NCI-H2029 (cell line): ENCODE measurements around the gene E2F1.

Source experiments
- DNase-seq: peaks from one replicate; lab custom pipeline; 2025; lab: John Stamatoyannopoulos, UW

E2F1 gene

DNA sequence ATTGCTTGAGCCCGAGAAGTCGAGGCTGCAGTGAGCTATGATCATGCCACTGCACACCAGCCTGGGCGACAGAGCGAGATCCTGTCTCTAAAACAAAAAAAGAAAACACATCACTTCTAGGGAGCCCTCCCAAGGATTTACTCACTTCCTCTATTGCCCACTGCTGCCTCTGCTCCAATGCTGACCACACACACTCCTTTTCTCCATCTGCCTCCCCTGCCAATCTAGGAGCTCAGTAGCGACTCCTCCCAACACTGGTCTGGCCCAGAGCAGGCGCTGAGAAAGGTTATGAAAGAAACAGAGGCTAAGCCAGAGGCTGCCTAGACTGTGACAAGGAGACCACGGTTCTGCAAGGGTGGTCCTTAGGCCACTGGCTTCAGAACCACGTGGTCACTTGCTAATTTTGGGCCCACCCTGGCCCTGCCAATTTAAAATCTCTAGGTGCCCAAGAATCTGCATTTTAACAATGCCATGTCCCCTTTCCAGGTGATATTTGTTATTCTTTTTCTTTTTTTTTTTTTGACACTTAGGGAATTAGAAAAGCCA is 1.3 kb upstream of the E2F1 start:
- no peak for DNase-seq

DNA sequence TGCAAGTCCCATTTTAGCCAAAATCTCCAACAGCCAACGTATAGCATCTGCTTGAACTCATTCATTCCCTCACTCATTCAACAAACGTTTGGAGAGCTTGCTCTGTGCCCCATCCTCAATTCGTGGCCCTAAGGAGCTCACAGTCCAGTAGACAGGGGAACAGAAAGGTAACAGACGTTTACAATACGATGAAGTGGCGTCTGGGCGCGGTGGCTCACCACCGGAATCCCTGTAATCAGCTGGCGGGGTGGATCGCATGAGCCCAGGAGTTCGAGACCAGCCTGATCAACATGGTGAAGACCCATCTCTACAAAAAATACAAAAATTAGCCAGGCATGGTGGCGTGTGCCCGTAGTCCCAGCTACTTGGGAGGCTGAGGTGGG is 790 bp upstream of the E2F1 start:
- no peak for DNase-seq

DNA sequence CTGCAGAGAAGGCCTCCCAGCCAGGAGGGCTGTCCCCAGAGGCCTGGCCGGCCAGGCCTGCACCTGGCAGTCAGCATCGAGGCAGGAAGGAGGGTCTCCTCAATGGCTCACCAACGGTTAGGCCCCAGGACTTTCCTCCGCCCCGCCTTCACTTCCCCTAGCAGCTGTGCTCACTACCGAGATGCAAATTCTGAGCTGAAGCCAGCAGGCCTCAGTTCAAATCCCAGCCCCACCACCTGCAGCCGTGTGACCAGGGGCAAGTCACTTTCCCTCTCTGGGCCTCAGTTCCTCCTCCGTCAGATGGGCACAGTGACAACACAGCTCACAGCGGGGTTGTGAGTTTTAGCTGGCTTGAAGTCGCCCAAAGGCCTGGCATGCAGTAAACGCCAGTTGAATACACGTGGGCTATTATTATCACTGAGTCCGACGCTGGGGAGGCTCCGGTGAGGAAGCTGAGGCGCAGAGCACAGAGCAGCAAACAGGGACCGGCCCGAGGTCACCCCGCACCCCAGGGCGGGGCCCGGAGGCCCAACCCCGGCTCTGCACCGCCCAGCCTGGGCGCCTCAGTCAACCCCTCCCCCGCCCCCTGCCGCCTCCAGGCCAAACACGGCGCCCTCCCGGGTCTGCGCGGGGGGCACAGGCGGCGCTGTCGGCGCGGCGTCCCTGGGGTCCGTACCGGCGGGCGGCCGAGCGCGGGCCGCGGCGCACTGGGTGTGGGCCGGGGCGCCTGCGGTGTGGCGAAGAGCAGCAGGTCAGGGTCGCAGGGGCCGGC is 671 bp downstream of the E2F1 start:
- no peak for DNase-seq

DNA sequence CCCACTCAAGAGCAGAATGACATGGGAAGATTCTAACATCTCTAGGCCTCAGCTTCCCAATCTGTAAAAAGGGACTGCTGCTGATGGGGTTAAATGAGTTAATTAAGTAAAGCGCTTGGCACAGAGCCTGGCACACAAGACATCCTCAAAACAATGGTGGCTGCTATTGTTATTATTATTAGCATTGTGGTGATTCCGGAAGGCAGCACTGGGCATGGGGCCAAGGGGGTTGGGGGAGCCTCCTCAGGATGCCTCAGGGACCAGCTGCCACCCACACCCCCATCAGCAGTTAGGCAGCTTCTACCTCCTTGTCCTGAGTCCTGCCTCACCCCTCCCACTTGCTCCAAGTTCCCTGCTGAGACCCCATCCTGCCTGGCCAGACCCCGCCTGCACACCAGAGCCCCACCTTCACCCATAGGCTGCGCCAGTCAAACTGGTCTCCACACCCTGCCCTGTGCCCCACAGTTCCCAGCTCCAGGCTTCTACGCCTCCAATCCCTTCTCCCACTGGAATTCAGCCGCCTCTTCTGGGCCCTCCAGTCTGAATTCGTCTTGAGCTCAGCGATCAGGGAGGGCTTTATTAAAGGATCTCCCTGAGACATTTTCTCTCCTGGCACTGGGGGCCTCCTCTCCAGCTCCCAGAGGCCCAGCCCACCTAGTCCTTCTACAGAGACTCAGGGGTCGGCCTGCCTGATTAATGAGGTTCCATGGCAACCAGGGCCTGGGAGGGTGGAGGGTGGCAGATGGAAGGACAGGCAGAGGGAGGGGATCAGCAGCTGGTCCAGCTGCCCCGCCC is 1.5 kb downstream of the E2F1 start:
- no peak for DNase-seq

DNA sequence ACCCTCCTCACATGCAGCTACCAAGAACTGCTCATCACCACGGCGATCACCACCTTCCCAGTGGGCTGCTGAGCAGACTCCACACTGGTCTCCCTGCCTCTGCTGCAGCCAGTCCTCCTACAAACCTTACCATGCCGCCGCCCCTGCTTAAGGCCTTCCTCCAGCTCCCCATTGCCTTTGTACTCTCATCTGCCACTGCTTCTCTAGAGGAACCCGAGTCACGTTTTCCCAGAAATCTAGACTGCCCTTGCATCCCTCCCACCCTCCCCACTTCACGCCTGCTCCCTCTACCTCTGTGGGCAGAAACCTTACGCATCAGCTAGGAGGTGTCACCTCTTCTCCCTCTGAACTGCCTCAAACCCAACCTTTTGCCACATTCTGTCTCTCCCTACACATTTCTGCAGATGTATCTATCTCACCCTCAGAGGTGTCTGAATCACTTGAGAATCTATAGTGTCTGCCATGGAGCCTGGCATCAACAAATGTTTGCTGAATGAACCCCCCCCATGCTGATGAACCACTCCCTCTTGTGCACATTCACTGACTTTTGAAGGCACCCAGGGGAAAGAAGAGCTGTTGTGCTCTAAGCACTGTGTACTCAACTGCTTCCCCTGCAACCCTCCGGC is 4.3 kb downstream of the E2F1 start:
- no peak for DNase-seq

DNA sequence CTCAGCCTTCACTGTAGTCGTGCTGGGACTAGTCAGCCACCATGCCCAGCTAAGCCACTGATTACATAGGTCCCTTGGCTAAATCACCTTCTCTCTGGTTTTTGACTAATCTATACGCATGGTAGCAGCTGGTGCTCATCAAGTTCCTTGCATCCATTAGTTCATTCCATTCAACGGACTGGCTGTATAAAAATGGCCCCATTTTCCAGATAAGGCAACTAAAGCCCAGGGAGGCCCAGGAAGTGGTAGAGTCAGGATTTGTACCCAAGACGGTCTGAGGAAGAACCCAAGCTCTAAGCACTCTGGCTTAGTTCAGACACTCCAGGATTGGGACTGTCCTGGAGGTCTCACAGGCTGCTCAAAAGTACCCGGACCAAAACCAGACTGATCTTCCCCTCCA is 4.9 kb downstream of the E2F1 start:
- DNase-seq = no peak

DNA sequence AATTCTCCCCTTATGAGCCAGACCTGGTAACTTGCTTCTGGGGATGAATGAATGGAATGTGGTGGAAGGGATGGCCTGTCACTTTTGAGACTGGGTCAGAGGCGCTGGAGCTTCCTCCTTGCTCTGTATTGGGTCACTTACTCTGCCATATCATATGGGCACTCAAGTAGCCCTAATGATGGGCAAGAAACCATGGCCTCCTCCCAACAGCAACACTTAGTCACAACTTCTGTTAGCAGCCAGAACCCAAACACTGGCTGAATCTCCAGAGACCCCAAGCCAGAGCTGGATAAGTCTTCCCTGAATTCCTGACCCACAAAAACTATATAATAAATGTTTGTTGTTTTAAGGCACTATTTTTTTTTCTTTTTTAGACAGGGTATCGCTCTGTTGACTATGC is 5.5 kb downstream of the E2F1 start:
- no peak for DNase-seq

DNA sequence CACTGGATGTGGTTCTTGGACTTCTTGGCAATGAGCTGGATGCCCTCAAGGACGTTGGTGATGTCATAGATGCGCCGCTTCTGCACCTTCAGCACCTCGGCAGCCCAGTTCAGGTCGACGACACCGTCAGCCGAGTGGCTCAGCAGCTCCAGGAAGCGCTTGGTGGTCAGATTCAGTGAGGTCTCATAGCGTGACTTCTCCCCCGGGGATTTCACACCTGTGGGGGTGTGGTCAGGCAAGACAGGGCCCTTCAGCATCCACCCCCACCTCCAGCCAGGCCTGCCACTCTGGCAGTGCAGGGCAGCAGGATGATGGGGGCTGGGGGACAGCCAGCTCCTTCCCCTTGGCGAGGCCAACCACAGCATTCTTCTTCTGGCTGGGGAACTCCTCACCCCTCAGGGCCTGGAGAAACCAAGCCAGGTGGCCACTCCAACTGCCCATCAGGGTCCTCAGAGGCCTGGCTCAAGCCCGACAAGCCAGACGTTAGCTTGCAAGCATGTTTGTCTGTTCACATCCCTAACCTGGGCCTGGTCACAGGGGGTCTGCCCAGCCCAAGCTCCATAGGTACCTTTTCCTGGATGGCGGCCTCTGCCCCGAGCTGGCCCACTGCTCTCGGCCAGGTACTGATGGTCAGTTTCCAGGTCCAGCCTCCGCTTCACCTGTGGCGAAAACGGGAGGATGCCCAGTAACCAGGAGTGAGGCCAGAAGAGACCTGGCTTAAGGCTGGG is 6.3 kb downstream of the E2F1 start:
- no peak for DNase-seq

DNA sequence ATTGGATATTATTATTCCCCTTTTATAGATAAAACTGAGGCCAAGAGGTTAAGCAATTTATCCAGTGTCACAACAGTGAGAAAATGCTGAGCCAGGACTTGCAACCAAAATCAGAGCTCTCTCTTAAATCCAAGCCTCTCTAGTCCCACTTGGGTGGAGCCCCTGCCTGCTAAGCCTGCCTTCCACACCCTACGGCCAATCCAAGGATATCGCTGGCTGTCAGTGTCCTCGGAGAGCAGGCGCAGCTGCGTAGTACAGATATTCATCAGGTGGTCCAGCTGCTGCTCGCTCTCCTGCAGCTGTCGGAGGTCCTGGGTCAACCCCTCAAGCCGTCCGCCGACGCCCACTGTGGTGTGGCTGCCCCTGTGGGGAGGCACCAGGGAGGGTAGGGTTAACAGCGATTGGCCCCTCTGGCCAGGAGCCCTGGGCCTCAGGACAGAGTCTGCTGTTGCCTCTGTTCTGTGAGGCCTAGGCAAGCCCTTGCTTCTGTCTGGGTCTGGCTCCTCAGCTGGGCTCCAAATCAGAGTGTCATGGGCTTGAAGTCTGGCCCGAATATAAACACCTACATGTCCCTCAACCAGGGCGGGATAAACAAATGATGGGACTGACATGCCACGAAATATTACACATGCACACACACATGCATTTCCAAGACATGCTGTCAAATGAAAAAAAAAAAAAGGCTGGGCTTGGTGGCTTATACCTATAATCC is 8.0 kb downstream of the E2F1 start:
- no peak for DNase-seq

DNA sequence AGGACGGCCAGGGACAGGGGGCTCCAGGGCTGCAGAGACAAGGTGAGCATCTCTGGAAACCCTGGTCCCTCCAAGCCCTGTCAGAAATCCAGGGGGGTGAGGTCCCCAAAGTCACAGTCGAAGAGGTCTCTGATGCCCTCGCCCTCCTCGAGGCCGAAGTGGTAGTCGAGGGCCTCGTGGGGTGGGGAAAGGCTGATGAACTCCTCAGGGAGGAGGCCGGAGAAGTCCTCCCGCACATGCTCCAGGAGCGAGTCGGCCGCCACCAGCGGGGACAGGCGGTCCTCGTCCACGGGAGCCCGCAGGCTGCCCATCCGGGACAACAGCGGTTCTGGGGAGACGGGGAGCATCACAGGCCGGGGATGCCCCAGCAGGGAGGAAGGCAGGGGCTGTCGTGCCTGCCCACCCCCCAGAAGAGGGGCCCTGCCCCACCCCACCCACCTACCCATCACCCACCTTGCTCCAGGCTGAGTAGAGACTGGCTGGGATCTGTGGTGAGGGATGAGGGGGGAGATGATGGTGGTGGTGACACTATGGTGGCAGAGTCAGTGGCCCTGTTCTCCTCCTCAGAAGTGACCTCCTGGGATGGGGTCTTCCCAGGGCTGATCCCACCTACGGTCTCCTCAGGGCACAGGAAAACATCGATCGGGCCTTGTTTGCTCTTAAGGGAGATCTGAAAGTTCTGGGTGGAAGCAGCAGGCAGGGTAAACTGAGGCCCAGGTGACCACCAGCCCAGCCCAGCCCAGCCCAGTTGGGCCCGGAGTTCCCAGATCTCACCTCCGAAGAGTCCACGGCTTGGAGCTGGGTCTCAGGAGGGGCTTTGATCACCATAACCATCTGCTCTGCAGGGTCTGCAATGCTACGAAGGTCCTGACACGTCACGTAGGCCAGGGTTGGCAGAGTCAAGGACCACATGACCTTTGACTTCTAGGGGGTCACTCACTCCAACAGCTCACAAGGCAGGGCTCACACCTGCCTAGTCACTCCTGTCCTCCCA is 9.2 kb downstream of the E2F1 start:
- DNase-seq = no peak

DNA sequence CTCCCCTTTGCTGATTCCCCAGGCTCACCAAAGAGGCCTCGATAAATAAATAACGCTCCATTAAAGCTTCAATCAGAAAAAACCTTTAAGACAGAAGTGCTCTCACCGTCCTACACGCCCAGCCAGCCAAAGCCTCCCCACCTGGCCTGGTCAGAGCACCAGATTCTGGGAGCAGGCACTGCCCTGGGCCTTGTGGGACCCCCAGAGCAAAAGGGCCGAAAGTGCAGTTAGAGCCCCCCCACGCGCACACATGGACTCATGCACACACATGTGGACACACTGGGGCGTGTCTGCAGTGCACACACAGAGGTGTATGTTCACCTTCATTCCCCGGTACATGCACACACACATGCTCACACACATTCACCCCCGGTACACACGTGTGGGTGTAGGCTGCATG is 10.1 kb downstream of the E2F1 start:
- DNase-seq = no peak

DNA sequence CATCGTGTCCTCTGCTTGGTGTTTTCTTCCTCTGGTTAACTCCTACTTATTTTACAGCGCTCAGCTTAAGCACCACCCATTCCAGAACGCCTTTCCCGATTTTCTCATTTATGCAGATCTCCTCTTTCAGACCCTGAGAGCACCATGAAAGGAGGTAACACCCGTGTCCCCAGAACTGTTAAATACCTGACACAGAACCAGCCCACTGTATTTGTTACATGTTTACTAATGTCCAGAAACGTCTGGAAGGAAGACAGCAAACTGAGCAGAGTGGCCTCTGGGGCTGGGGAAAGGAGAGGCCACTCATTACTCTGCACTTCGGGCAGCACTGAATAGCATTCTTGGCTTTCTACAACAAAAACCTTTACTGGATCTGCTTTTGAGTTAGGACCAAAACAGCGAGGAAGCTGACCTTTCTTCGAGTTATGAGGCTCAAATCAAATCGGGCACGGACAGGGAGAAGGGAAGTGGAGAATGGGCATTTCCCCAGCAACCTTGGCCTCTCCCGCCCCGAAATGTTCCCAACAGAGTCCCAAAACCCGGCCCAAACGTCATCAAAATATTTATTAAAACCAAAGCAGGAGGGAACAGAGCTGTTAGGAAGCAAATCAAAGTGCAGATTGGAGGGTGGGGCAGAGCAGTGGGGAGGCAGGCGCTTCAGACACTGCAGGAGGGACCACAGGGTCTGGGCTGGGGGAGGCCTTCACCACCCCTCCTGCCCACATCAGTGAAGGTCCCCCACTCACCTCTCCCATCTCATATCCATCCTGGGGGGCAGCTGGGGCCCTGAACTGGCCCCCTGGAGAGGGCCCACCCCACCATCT is 10.8 kb downstream of the E2F1 start:
- DNase-seq = no peak

DNA sequence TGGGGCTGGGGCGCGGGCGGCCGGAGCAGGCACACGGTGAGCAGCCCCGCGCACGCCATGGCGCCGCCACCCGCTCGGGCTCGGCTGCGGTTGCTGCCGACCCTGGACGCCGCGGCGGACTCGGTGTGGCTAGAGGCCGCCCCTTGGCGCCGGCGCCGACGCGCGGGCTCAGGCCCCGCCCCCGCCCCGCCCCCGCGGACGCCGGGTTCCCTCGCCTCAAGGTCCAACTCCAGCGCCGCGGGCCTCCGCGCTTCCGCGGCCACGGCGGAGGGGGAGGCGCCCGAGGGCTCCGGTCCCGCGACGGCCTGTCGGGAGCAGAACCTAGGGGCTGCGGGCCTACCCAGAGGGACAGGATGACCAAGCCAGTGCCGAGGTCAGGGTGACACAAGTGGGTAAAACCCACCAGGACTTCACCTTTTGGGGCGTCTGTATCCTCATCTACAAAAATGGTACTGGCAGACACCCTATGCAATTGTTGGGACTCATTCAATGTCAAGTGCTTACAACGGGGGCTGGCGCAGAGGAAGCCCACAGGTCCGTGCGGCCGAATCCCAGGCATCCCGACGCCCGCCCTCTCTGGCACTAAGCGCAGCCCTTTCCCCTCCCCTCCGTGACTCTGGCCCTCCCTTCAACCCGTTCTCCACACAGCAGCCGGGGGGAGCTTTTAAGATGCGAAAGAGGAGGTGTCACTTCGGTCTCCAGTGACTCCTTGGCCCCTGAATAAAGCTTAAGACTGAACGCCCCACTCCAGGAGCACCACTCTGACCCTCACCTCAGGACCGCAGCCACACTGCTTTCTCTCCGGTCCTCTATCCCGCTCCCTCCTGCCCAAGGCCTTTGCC is 11.7 kb downstream of the E2F1 start, which contains the start of gene NECAB3:
NECAB3 (minus strand) TSS at position 135 of the 842 bp plus-strand sequence; CDS start at position 59, 76 bp downstream.
- peak; percentile 75 for DNase-seq

DNA sequence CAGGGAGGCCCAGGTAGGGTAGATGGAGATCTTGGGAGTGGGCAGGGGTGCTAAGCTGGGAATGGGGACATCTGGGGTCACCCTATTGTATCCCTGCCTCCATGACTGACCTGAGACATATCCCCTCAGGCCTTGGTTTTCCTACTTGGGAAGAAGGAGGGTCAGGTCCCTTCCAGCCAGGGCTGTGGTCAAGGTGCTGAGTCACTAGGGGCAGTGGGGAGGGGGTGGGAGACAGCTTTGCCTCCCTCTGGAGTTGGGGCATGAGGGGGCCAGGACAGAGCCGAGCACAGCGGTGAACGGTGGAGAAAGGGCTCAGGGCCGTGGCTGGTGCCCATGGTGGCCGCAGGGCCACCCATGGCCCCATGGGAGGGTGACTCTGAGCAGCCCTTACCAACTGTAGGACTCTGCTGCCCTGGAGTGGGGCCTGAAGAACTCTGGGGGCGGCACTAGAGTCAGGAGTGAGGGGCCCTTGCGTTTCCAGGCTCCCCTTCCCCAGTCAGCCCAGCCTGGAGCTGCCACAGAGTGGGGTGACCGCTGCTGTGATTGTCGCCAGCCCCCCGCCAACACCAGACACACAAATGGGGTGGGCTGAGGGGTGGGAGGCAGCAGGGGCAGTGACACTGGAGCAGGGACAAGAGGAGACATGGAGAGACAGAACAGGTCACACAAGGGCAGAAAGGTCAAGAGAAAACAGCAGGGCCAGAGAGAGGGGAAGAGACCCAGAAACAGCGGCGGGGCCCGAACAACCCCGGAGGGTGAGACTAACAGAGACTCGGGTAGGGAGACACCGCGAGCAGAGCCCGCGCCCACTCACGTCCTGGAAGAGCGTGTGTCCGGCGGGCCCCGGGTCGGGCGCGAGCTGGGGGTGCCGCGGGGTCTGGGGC is 12.5 kb downstream of the E2F1 start:
- DNase-seq = no peak

DNA sequence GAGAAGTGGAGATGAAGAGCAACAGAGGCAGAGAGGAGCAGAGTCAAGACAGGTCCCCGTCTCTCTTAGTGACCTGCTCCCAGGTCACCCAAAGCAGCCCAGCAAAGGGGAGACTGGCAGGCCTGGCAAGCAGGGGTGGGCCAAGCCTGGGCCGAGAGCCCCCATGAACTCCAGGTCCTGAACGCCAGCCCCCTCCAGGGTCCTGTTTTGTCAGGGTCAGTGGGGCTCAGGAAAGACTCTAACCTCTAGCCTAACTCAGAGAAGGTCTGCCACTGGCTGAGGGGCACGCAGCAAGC is 13.1 kb downstream of the E2F1 start:
- no peak for DNase-seq

DNA sequence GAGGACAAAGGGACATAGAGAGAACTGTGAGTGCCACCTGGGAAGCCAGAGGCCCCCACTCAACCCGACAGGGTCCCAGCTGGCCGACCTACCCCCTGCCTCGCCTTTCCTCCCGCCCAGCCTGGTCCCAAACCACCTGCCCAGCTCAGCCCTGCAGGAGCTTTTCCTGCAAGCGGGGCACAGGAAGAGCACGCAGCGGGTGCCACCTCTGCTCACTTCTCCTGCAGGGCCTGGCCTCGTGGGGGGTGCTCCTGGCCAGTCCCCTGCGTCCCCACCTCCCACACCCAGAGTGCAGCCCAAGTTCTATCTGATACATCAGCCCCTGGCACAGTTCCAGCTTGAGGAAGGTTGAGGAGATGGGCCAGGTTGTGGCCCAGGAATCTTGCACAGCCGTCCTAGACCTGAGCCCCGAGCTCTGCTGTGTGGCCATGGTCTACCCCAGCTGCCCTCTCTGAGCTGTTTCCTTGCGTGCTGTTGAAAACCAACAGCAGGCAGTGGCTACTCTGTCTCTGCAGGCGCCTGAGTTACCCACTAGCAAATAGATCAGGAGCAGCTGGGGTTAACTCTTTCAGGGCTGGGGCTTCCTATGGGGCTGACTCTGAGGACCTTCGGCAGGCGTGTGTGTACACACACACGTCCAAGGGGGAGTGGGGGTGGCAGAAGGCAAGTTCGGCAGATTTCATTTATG is 13.6 kb downstream of the E2F1 start:
- DNase-seq = no peak
